KMS-11 (cell line): ENCODE data around the gene STAT5B.

Source experiments
- H2AFZ ChIP-seq: fragments of 200-600 bp; sonication (generic); 2 replicates; pipeline ENCODE4 v1.6.1; 2016; ENCODE audit warnings: antibody characterized with exemption, mixed run types, low read depth
- H3K27ac ChIP-seq: fragments of 200-600 bp; sonication (generic); 2 replicates; pipeline ENCODE4 v1.6.1; 2016; ENCODE audit warnings: mild to moderate bottlenecking, mixed run types
- H3K27me3 ChIP-seq: fragments of 200-600 bp; sonication (generic); 2 replicates; pipeline ENCODE4 v1.6.1; 2017; ENCODE audit warnings: mild to moderate bottlenecking, low read depth, mixed run types, moderate library complexity; ENCODE audit not compliant: insufficient read depth
- H3K36me3 ChIP-seq: fragments of 200-600 bp; sonication (generic); 2 replicates; pipeline ENCODE4 v1.6.1; 2017; ENCODE audit warnings: mild to moderate bottlenecking, mixed run types; ENCODE audit not compliant: insufficient read depth
- H3K4me1 ChIP-seq: fragments of 200-600 bp; sonication (generic); 2 replicates; pipeline ENCODE4 v1.6.1; 2016; ENCODE audit warnings: mild to moderate bottlenecking, low read depth, mixed run types; ENCODE audit not compliant: poor library complexity, severe bottlenecking
- H3K4me2 ChIP-seq: fragments of 200-600 bp; sonication (generic); 2 replicates; pipeline ENCODE4 v1.7.0; 2016; ENCODE audit warnings: mild to moderate bottlenecking, mixed run types
- H3K4me3 ChIP-seq: fragments of 200-600 bp; sonication (generic); IDR thresholded peaks from 2 replicates; pipeline ENCODE4 v1.6.1; 2017; ENCODE audit warnings: low read depth, low read length, mixed read lengths; ENCODE audit not compliant: insufficient read depth
- H3K79me2 ChIP-seq: fragments of 200-600 bp; sonication (generic); 2 replicates; pipeline ENCODE4 v1.6.1; 2016; ENCODE audit warnings: low read depth, mixed run types; ENCODE audit not compliant: insufficient read depth
- H3K9ac ChIP-seq: fragments of 200-600 bp; sonication (generic); 2 replicates; pipeline ENCODE4 v1.6.1; 2016; ENCODE audit warnings: mild to moderate bottlenecking, mixed run types
- H4K20me1 ChIP-seq: fragments of 200-600 bp; sonication (generic); 2 replicates; pipeline ENCODE4 v1.6.1; 2016; ENCODE audit warnings: mild to moderate bottlenecking, mixed run types; ENCODE audit not compliant: insufficient read depth
- CTCF ChIP-seq: fragments of 200-600 bp; sonication (generic); conservative IDR thresholded peaks from 2 replicates; pipeline ENCODE4 v1.6.1; 2017; ENCODE audit warnings: low read depth, mild to moderate bottlenecking, antibody characterized with exemption, low read length, moderate library complexity, mixed read lengths

The STAT5B gene

DNA sequence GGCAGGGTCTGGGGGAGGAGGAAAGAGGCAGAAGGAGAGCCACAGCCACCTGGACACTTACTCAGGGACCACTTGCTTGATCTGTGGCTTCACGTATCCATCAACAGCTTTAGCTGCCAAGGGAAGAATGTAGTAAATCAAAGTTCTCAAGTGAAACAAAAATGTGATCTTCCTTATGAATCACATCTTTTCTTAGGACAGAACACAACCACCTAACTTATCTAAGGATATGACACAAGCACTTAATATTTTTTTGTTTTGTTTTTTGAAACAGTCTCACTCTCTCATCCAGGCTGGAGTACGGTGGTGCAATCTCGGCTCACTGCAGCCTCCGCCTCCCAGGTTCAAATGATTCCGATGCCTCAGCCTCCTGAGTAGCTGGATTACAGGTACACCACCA is 73.5 kb downstream of the STAT5B start:
- H3K4me1 ChIP-seq, result no peaks in the 10 kb centered on the region
- H3K27ac ChIP-seq, result no peak overlapping the region
- H3K27me3 ChIP-seq, result no peaks in the 10 kb centered on the region
- H3K36me3 ChIP-seq, result no peaks in the 10 kb centered on the region
- no peak overlapping the region for H3K9ac ChIP-seq
- no peak for TF ChIP-seq CTCF
- no peak overlapping the region for H3K4me3 ChIP-seq
- H3K79me2 ChIP-seq, result no peaks in the 10 kb centered on the region
- H4K20me1 ChIP-seq, result no peaks in the 10 kb centered on the region
- H2AFZ ChIP-seq, result no peak overlapping the region
- no peak overlapping the region for H3K4me2 ChIP-seq

DNA sequence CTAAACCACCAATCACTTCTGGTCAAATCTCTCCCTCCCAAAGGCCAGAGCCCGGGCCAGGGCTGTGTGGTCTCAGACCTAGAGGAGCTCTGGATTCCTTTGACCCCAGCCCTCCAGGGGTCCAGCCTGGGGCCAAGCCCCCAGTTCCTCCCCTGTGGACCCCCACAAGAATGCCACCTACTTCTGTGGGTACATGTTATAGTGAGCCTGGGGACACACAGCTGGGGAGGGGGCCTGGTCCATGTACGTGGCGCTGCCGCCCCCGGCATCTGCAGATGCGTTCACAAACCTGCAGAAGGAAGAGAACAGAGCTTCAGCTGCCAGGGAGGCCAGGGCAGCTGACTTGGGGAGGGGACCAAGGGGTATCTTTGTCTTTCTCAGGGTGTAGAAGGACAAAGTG is 74.0 kb downstream of the STAT5B start:
- Histone ChIP-seq H3K4me3 (no peak overlapping the region), H3K4me2 (no peak overlapping the region), H3K27ac (no peak overlapping the region), H3K9ac (no peak overlapping the region), H4K20me1 (no peaks in the 10 kb centered on the region), H3K27me3 (no peaks in the 10 kb centered on the region), H3K4me1 (no peaks in the 10 kb centered on the region), H2AFZ (no peak overlapping the region), H3K79me2 (no peaks in the 10 kb centered on the region), H3K36me3 (no peaks in the 10 kb centered on the region)
- TF ChIP-seq CTCF, result no peak

DNA sequence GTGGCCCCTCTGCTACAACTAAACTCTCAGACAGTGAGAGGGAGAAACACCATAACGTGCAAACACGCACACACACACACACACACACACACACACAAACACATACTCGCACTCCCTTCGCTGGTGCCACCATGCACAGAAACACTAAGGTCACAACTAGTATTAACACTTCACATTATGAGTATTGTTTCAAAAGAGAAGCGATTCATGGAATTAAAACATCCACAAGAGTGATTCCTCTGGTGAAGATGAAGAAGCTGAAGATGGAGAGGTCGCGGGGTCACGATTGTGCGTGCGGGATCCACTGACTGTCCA is 74.8 kb downstream of the STAT5B start:
- no peak for TF ChIP-seq CTCF

DNA sequence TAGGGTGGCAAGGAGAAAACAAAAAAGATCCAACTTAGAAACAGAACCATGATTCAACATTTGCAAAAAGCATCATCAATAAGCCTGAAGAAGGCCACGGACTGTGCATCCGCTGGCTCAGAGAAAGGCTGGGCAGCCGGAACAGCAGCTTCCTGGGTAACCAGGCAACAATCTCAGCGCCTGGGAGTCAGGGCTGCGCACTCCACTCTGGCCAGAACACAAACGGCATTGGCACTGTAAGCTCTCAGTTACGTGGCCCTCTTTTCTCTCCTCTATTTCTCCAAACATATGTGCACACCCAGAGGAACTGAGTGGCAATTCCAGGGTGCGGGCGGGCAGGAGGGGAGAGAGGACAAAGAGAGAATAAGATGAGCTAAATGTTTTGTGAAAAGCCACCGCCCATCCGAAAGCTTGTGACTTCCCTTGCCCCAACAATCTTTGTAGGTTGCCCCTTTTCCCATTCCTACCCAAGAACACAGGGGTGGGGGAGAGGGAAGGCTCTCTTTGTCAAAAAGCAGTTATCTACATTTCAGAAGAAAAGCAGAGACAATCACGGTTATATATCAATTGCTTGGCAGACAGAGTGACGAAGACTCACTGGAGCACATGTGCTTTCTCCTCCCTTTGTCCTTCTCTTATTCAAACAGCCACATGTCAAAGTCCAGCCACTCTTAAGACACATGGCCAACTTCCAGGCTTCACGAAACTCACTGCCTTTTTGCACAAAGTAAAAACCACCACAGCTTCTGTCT is 75.3 kb downstream of the STAT5B start:
- no peaks in the 10 kb centered on the region for H3K36me3 ChIP-seq
- H3K27me3 ChIP-seq, result no peaks in the 10 kb centered on the region
- H3K4me3 ChIP-seq, result no peak overlapping the region
- no peaks in the 10 kb centered on the region for H4K20me1 ChIP-seq
- no peak overlapping the region for H3K9ac ChIP-seq
- no peak overlapping the region for H3K27ac ChIP-seq
- H2AFZ ChIP-seq, result no peak overlapping the region
- no peak for TF ChIP-seq CTCF
- no peak overlapping the region for H3K4me2 ChIP-seq
- H3K79me2 ChIP-seq, result no peaks in the 10 kb centered on the region
- H3K4me1 ChIP-seq, result no peaks in the 10 kb centered on the region

More for the DNA sequence above, 74.8 kb downstream of the STAT5B start:
- no peak overlapping the region for H2AFZ ChIP-seq
- H3K9ac ChIP-seq, result no peak overlapping the region
- H3K4me2 ChIP-seq, result no peak overlapping the region
- no peak overlapping the region for H3K27ac ChIP-seq
- no peaks in the 10 kb centered on the region for H3K4me1 ChIP-seq
- no peaks in the 10 kb centered on the region for H3K36me3 ChIP-seq
- no peaks in the 10 kb centered on the region for H3K79me2 ChIP-seq
- no peaks in the 10 kb centered on the region for H4K20me1 ChIP-seq
- H3K27me3 ChIP-seq, result no peaks in the 10 kb centered on the region
- H3K4me3 ChIP-seq, result no peak overlapping the region
